OCI-LY3 (cell line): ENCODE results near the gene CNTNAP2.

Source experiments
- EZH2phosphoT487 ChIP-seq: fragments of 200-600 bp; shearing (Covaris generic); IDR thresholded peaks from 2 replicates; pipeline ENCODE4 v1.6.1; 2018; ENCODE audit warnings: antibody characterized with exemption, mixed run types, low read depth
- TF ChIP-seq, protein P1 (sequence below): fragments of 200-600, 300-600 bp; sonication (generic); IDR thresholded peaks from 2 replicates; pipeline ENCODE4 v1.5.1; 2014; ENCODE audit warnings: antibody characterized with exemption, low read length, low read depth

DNA sequence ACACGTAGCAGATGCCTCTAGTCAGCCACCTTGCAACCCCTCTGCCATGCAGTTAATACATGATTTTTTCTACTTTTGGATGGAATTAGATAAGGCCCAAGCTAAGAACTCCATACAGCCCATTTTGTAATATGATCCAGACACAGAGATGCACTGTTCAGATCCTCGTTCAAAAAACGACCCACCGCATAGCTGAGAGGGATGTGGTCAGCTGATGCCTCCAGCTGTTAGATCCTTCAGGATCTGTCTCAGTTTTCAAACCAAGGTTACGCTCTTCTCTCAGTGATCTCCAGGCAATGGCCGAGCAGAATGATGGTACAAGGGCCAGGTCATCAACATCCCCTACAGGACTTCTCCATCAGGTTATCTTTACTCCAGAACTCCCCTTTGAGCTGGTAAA lies 1592.3 kb downstream of the CNTNAP2 start:
- TF ChIP-seq, protein P1, sequence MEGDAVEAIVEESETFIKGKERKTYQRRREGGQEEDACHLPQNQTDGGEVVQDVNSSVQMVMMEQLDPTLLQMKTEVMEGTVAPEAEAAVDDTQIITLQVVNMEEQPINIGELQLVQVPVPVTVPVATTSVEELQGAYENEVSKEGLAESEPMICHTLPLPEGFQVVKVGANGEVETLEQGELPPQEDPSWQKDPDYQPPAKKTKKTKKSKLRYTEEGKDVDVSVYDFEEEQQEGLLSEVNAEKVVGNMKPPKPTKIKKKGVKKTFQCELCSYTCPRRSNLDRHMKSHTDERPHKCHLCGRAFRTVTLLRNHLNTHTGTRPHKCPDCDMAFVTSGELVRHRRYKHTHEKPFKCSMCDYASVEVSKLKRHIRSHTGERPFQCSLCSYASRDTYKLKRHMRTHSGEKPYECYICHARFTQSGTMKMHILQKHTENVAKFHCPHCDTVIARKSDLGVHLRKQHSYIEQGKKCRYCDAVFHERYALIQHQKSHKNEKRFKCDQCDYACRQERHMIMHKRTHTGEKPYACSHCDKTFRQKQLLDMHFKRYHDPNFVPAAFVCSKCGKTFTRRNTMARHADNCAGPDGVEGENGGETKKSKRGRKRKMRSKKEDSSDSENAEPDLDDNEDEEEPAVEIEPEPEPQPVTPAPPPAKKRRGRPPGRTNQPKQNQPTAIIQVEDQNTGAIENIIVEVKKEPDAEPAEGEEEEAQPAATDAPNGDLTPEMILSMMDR: no peak
- TF ChIP-seq EZH2phosphoT487: no peak
